OCI-LY7 (cell line): ENCODE measurements around the gene CD2AP. TPM values are rescaled to one million over a fixed set of nuclear protein-coding genes. Genes with fewer than 3 reads are reported as not detected.
"Not testable (repeated sequence)": the region's sequence is repeated elsewhere in the genome, so short reads cannot be mapped to it uniquely, and the experiment has no call there.

Experiments used
- BruUV-seq: library from RNA; stranded (reverse); fragments of 400-500 nt; replicated peaks from 2 replicates; lab custom pipeline; 2021; lab: Mats Ljungman, UMichigan
- CTCF ChIA-PET: fragments of 300-600 bp; sonication (Branson Sonifier 250); formaldehyde crosslinking; loops from one replicate; lab custom pipeline; 2022; ENCODE audit warnings: antibody characterized with exemption; ENCODE audit not compliant: unreplicated experiment; lab: Charles Lee
- POLR2A ChIA-PET: fragments of 300-600 bp; sonication (Branson Sonifier 250); formaldehyde crosslinking; loops from one replicate; lab custom pipeline; 2022; ENCODE audit warnings: antibody characterized with exemption; lab: Charles Lee
- DNase-seq: peaks from one replicate; pipeline ENCODE4 v3.0.0-alpha.2; 2015; ENCODE audit warnings: low spot score
- H2AFZ ChIP-seq: fragments of 200-600 bp; sonication (generic), shearing (Covaris generic); 2 replicates; pipeline ENCODE4 v1.6.1; 2014; ENCODE audit warnings: mild to moderate bottlenecking, antibody characterized with exemption, low read length, moderate library complexity
- H3K27ac ChIP-seq: fragments of 200-600 bp; sonication (generic); 2 replicates; pipeline ENCODE4 v1.5.1; 2014; ENCODE audit warnings: mixed run types, low read depth, mild to moderate bottlenecking, moderate library complexity, low read length, inconsistent platforms; ENCODE audit not compliant: poor library complexity, severe bottlenecking
- H3K36me3 ChIP-seq: fragments of 200-600 bp; sonication (generic); 2 replicates; pipeline ENCODE4 v1.6.1; 2014; ENCODE audit warnings: mild to moderate bottlenecking, antibody characterized with exemption, low read length, moderate library complexity, mixed read lengths; ENCODE audit not compliant: insufficient read depth
- H3K4me1 ChIP-seq: fragments of 200-600 bp; sonication (generic); 2 replicates; pipeline ENCODE4 v1.5.1; 2014; ENCODE audit warnings: mild to moderate bottlenecking, low read length; ENCODE audit not compliant: insufficient read depth, poor library complexity, severe bottlenecking
- H3K4me2 ChIP-seq: fragments of 200-600 bp; sonication (generic); 2 replicates; pipeline ENCODE4 v1.6.1; 2014; ENCODE audit warnings: mild to moderate bottlenecking, low read length
- H3K4me3 ChIP-seq: fragments of 200-600 bp; sonication (generic); 2 replicates; pipeline ENCODE4 v1.5.1; 2014; ENCODE audit warnings: mild to moderate bottlenecking, low read depth, low read length; ENCODE audit not compliant: poor library complexity, severe bottlenecking
- H3K79me2 ChIP-seq: fragments of 200-600 bp; sonication (generic); 2 replicates; pipeline ENCODE4 v1.6.1; 2016; ENCODE audit warnings: low read depth, mild to moderate bottlenecking, low read length, moderate library complexity, mixed read lengths; ENCODE audit not compliant: insufficient read depth
- H3K9me2 ChIP-seq: fragments of 200-600 bp; sonication (generic); 2 replicates; pipeline ENCODE4 v1.6.1; 2016; ENCODE audit warnings: mild to moderate bottlenecking, low read length, mixed read lengths; ENCODE audit not compliant: insufficient read depth
- H3K9me3 ChIP-seq: fragments of 200-600 bp; sonication (generic); 2 replicates; pipeline ENCODE4 v1.6.1; 2014; ENCODE audit warnings: mild to moderate bottlenecking, mixed run types, low read length, mixed read lengths
- H4K20me1 ChIP-seq: fragments of 200-600 bp; sonication (generic); 2 replicates; pipeline ENCODE4 v1.6.1; 2014; ENCODE audit warnings: mild to moderate bottlenecking, antibody characterized with exemption, low read length, moderate library complexity, mixed read lengths; ENCODE audit not compliant: insufficient read depth
- CTCF ChIP-seq: fragments of 200-600 bp; sonication (generic); conservative IDR thresholded peaks from 2 replicates; pipeline ENCODE4 v1.5.1; 2014; ENCODE audit warnings: mild to moderate bottlenecking, antibody characterized with exemption, low read length, moderate library complexity, mixed read lengths
- EZH2phosphoT487 ChIP-seq: fragments of 200-600 bp; sonication (generic); IDR thresholded peaks from 2 replicates; pipeline ENCODE4 v1.6.1; 2018; ENCODE audit warnings: low read depth, borderline replicate concordance, mild to moderate bottlenecking, mixed run types, antibody characterized with exemption, low read length, moderate library complexity, mixed read lengths
- intact Hi-C: fragments of 100-400 bp; cut with micrococcal nuclease; formaldehyde crosslinking; loops from one replicate; pipeline ENCODE4 v1.10.0; 2022; ENCODE audit not compliant: unreplicated experiment
- total RNA-seq, 2 experiments: library from RNA; depleted of rRNA in 1 of 2; stranded (reverse); fragments of >200 nt in 1 of 2; shearing (Covaris generic) in 1 of 2; gene quantifications; 2 replicates each; pipeline ENCODE4 v1.2.3, GENCODE V29; 2014 to 2022

The CD2AP gene
- total RNA-seq, 2 experiments from 2014 or later, result 26.6 to 58.0 TPM

GRCh38 chr6:47479140-47479508 is 1.5 kb downstream of the CD2AP start:
- ChIA-PET CTCF (no interaction called here), POLR2A (interaction anchor here (0.6 to 4.1 kb wide), 22 partner anchors 9 to 142 kb away, joined by 3 to 34 read pairs (median 4); no protein-coding TSS in a partner anchor)
- no peaks in the 10 kb centered on the region for H3K9me2 ChIP-seq
- H3K27ac ChIP-seq, result peak overlapping the region; percentile 97
- intact Hi-C loops, result loop anchor here (5.0 kb wide), 3 partner anchors 172 to 842 kb away; partner anchors contain the start of genes CYP39A1, SLC25A27 and TNFRSF21
- TF ChIP-seq CTCF, result 0 out of 2 replicates have a peak, but pooled peaks have one; percentile 0
- TF ChIP-seq EZH2phosphoT487, result no peak
- H2AFZ ChIP-seq, result no peak overlapping the region
- peaks cover 63% of the 10 kb centered on the region for H3K4me1 ChIP-seq
- peak overlapping the region; percentile 81 for H3K4me3 ChIP-seq
- H3K79me2 ChIP-seq, result peaks cover 92% of the 10 kb centered on the region
- H3K9me3 ChIP-seq, result no peaks in the 10 kb centered on the region
- H3K4me2 ChIP-seq, result peak overlapping the region; percentile 76
- peak; percentile 55 for DNase-seq
- no TSS peak for BruUV-seq
- H4K20me1 ChIP-seq, result peaks cover 42% of the 10 kb centered on the region
- H3K36me3 ChIP-seq, result peaks cover 8% of the 10 kb centered on the region; the same call in 1 of the 2 replicates

GRCh38 chr6:47479874-47480273 is 2.3 kb downstream of the CD2AP start:
- BruUV-seq, result no TSS peak
- POLR2A ChIA-PET, result interaction anchor here (0.6 to 4.1 kb wide), 17 partner anchors 8 to 143 kb away, joined by 3 to 34 read pairs (median 4); no protein-coding TSS in a partner anchor

GRCh38 chr6:47481213-47481612 is 3.6 kb downstream of the CD2AP start:
- CTCF ChIA-PET, intact Hi-C loops, DNase-seq, H3K9me2 ChIP-seq, H3K9me3 ChIP-seq, BruUV-seq, H2AFZ ChIP-seq, H3K27ac ChIP-seq: not testable (repeated sequence)
- Histone ChIP-seq H3K79me2 (peaks cover 92% of the 10 kb centered on the region), H4K20me1 (peaks cover 57% of the 10 kb centered on the region), H3K4me1 (peaks cover 50% of the 10 kb centered on the region), H3K36me3 (peaks cover 21% of the 10 kb centered on the region; the same call in 1 of the 2 replicates), H3K4me2 (peak overlapping the region; percentile 76), H3K4me3 (peak overlapping the region; percentile 81)
- POLR2A ChIA-PET, result interaction anchor here (0.7 to 2.4 kb wide), 3 partner anchors 15 to 1839 kb away, joined by 3 to 7 read pairs (median 3); no protein-coding TSS in a partner anchor

More at GRCh38 chr6:47479874-47480273, 2.3 kb downstream of the CD2AP start:
- Histone ChIP-seq H3K79me2 (peaks cover 92% of the 10 kb centered on the region), H3K9me2 (no peaks in the 10 kb centered on the region), H3K4me1 (peaks cover 59% of the 10 kb centered on the region), H3K36me3 (peaks cover 11% of the 10 kb centered on the region; the same call in 1 of the 2 replicates), H4K20me1 (peaks cover 49% of the 10 kb centered on the region), H3K4me3 (peak overlapping the region; percentile 81), H3K9me3 (no peaks in the 10 kb centered on the region), H2AFZ (no peak overlapping the region), H3K4me2 (peak overlapping the region; percentile 76), H3K27ac (peak overlapping the region; percentile 97)
- DNase-seq, result no peak
- TF ChIP-seq EZH2phosphoT487 (no peak), CTCF (no peak)
- intact Hi-C loops, result loop anchor here (5.0 kb wide), 3 partner anchors 173 to 843 kb away; partner anchors contain the start of genes CYP39A1, SLC25A27 and TNFRSF21
- CTCF ChIA-PET, result no interaction called here
